ENCODE data around the gene STMN1.
A peak's percentile ranks its signal among the peaks of the same experiment; 100 is the strongest.

STMN1 gene

DNA sequence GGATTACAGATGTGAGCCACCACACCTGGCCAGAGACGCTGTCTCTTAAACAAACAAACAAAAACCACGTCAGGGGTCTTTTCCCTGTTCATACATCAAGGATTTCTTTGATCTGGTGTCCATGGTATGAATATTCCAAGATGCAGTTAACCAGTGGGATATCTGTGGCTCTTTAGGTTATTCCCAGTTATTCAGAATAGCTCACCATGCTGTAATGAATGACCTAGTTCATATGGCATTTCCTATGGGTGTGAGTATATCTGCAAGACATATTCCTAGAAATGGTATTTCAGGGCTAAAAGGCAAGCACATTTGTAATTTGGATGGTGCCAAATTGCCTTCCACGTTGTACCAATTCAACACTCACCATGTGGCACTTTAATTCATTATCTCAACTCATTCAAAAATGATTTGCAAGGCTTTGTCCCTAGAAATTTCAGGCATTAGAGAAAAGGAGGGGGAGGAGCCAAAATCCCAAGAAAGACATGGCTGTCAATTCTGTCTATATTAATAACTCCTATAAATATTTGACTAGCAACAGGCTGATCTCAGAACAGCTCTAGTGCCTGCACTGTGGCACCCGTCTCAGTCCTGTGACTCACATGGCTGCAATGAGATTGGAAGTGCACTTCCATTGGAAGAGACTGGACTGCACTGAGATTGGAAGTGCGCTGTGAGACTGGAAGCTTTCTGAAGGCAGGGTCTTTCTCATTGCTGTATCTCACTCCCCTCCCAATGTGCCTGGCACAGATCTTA, 6.0 kb upstream of the STMN1 start:
- DNase-seq (ENCODE audit: low spot score), result peak; percentile 68
- ChIA-PET POLR2A (ENCODE audit: low non-redundant PET) (interaction anchor here (0.5 kb wide), 1 partner anchor 85 kb away, joined by 3 read pairs; no protein-coding TSS in a partner anchor), CTCF (no interaction called here)
- TF ChIP-seq, protein P1, sequence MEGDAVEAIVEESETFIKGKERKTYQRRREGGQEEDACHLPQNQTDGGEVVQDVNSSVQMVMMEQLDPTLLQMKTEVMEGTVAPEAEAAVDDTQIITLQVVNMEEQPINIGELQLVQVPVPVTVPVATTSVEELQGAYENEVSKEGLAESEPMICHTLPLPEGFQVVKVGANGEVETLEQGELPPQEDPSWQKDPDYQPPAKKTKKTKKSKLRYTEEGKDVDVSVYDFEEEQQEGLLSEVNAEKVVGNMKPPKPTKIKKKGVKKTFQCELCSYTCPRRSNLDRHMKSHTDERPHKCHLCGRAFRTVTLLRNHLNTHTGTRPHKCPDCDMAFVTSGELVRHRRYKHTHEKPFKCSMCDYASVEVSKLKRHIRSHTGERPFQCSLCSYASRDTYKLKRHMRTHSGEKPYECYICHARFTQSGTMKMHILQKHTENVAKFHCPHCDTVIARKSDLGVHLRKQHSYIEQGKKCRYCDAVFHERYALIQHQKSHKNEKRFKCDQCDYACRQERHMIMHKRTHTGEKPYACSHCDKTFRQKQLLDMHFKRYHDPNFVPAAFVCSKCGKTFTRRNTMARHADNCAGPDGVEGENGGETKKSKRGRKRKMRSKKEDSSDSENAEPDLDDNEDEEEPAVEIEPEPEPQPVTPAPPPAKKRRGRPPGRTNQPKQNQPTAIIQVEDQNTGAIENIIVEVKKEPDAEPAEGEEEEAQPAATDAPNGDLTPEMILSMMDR (conservative IDR thresholded peaks at IDR 0.05; ENCODE audit: low read depth), result no peak
- peak overlapping the region; percentile 52; the same call in 1 of the 2 replicates for H3K27ac ChIP-seq

DNA sequence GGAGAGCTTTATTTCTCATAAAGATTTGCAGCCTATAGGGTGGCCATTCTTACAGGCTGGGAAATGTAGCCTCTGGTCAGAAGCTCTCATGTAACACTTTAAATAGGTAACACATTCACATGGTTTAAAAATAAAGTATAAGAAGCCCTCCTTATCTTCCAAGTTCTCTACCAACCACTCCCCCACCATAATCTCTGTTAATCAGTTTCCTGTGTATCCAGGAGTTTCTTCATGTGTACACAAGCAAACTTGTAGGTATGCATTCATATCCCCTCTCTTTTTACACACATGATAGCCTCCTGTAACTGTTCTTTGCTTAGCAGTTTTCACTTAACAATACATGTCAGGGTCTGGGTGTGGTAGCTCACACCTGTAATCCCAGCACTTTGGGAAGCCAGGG, 4.9 kb upstream of the STMN1 start:
- ChIA-PET POLR2A (ENCODE audit: low non-redundant PET) (no interaction called here), CTCF (interaction anchor here (0.6 kb wide), 1 partner anchor 29 kb away, joined by 3 read pairs; no protein-coding TSS in a partner anchor)
- no peak overlapping the region for H3K27ac ChIP-seq
- TF ChIP-seq, protein P1 (conservative IDR thresholded peaks at IDR 0.05; ENCODE audit: low read depth), result no peak
- no peak for DNase-seq (ENCODE audit: low spot score)

DNA sequence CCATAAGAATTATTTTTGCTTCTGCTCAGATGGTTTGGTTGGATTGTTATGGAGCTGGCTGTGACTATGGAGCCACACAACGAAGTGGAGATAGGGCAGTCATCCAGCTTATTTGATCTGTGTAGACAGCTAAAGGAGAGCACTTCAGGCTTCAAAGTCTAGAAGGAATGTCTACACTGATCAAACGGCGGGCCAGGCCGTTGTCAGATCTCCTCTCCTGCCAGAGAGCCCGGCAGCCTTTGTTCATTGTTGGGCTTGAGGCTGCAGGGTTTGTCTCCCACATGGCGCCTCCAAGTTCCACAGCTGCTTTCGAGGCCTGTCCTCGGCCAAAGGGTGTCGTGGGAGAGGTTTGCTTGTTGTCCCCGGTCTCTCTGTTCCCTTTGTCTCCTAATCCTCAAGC, 2.8 kb upstream of the STMN1 start:
- H3K27ac ChIP-seq, result no peak overlapping the region
- TF ChIP-seq, protein P1 (conservative IDR thresholded peaks at IDR 0.05; ENCODE audit: low read depth), result no peak
- no peak for DNase-seq (ENCODE audit: low spot score)
- ChIA-PET CTCF (interaction anchor here (0.6 to 0.7 kb wide), 2 partner anchors 336 to 1282 kb away, joined by 3 to 5 read pairs; no protein-coding TSS in a partner anchor), POLR2A (ENCODE audit: low non-redundant PET) (no interaction called here)

DNA sequence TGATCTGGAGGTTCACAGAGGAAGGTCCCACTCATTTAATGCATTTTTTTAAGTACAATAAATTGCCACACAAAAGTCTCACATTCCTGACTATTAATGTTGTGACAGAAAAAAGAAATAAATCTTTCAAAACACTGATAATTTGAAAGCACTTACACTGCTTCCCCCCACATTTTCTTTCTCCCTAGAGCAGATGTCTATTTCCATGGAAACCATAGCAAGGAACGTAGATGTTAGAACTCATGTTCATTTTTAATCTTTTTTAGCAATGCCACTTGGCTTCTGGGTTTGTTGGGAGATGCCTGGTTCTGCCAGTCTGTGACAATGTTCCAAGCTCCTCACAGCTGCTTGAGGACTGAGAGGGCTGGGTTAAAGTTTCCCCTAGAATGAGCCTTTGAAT, 1.9 kb upstream of the STMN1 start:
- ChIA-PET POLR2A (ENCODE audit: low non-redundant PET) (no interaction called here), CTCF (no interaction called here)
- H3K27ac ChIP-seq, result no peak overlapping the region
- no peak for DNase-seq (ENCODE audit: low spot score)
- TF ChIP-seq, protein P1 (conservative IDR thresholded peaks at IDR 0.05; ENCODE audit: low read depth), result no peak

DNA sequence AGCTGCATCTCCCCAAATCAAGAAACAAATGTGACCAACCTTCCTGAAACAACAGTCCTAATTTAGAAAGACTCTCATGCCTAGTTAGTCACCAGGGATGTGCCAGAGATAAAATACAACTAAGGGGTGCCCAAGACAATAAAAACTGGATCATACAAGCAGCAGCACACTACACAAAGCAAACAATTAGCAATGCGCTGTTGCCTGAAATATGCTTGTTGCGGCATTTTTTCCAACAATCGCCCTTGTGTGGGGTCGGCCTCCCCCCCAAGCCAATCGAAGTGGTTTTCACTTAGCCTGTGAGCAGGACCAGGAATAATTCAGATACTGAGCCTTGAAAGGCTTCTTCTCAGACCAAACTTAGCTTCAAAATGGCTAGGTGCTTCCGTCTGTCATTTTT, 1.4 kb upstream of the STMN1 start:
- ChIA-PET CTCF (interaction anchor here (0.5 kb wide), 1 partner anchor 952 kb away, joined by 3 read pairs; no protein-coding TSS in a partner anchor), POLR2A (ENCODE audit: low non-redundant PET) (interaction anchor here (0.6 kb wide), 1 partner anchor 16 kb away, joined by 3 read pairs; no protein-coding TSS in a partner anchor)
- TF ChIP-seq, protein P1 (conservative IDR thresholded peaks at IDR 0.05; ENCODE audit: low read depth), result no peak
- no peak overlapping the region for H3K27ac ChIP-seq
- DNase-seq (ENCODE audit: low spot score), result no peak

DNA sequence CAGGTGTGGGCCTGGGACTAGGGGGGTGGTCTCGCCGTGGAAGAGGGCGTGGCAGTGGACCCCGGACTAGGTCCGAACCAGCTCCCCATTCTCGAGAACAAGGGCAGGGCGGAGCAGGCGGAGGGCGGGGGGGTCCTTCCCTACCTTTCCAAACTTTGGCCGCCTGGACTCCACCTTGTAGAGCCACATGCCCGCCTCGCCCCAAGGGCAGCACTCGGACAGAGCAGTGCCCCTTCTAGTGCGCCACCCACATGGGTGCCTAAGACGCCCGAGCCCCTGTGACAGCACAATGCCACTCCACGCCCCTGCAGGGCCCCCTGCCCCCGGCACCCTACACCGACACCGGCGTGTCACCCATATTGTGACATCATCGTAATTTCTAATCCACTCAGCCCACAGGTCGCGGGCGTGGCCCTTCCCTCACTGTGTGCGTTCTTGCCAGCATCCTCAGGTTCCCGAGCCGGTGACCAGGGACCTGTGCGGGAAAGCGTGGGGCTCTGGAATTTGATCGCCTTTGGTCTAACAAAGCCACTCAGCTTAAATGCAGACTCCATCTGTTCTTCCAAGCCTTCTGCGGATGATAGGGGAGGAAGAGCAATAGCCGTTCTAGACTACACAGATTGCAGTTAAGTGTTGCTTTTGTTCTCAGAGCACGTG, 553 bp upstream of the STMN1 start:
- H3K27ac ChIP-seq, result peak overlapping the region; percentile 91

More for the DNA sequence above, 553 bp upstream of the STMN1 start:
- no peak for DNase-seq (ENCODE audit: low spot score)
- TF ChIP-seq, protein P1 (conservative IDR thresholded peaks at IDR 0.05; ENCODE audit: low read depth), result no peak
- ChIA-PET CTCF (no interaction called here), POLR2A (ENCODE audit: low non-redundant PET) (interaction anchor here (0.8 kb wide), 1 partner anchor 31 kb away, joined by 3 read pairs; the partner anchor contains the start of gene PAQR7)

All from RWPE1 (cell line).